ENCODE data around the gene PLCL2.

The PLCL2 gene

DNA sequence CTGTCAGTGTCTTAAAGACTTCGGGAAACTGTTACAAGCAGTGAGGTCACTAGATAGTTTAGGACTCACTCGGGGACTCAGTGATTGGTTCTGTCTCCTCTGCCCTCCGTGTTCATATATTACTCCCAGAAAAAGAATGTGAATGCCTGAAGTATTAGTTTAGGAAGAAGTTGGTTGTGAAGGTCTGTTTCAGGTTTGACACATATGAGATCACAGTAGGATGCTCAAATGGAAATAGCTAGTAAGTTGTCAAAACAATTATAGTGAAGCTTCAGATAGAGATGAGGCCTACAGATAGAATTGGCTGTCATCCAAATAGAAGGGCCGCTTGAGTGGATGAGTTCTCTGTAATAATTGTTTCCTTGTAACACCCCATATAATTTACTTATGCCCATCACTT, 172.6 kb downstream of the PLCL2 start:
- Histone ChIP-seq H3K4me3 (no peak overlapping the region), H3K27me3 (ENCODE audit: low read depth) (no peaks in the 10 kb centered on the region), H3K9me3 (no peaks in the 10 kb centered on the region), H3K36me3 (replicated peaks) (no peaks in the 10 kb centered on the region; the same call in 1 of the 2 replicates), H3K4me1 (peaks cover 11% of the 10 kb centered on the region)
- no peak for DNase-seq (ENCODE audit: low spot score in 2 of 2)
- in situ Hi-C loops (cut with MboI; ENCODE audit: low sequenced_read_pairs) = no loop called here

DNA sequence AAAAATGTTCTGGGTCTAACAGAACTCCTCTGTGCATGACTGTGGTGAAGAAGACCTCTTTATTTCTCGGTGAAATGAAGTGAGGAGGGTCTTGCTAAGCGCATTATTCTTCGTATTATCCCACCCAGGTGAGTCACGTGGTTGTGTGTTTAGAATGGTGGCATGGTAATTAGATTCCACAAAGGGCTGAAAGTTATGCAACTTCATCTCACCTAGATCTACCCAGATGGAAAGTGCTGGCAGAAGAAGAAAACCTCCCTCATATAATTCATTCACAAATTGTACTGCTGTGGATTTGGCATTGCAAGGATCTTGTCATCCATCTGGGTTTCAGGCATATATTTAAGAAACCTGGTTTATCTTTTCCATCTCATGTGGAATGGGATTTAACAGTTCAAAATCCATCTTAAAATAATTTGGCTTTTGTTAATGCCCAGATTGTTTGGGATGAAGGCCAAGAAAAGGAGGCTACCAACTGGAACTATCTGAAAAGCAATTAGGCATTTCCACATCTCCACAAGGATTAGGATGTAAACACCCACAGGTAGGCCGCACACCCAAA, 175.3 kb downstream of the PLCL2 start:
- no peak overlapping the region for H3K4me3 ChIP-seq
- in situ Hi-C loops (cut with MboI; ENCODE audit: low sequenced_read_pairs) = no loop called here
- H3K36me3 ChIP-seq (replicated peaks) = no peaks in the 10 kb centered on the region; the same call in 1 of the 2 replicates
- H3K9me3 ChIP-seq = no peaks in the 10 kb centered on the region
- no peak for DNase-seq (ENCODE audit: low spot score in 2 of 2)
- peaks cover 11% of the 10 kb centered on the region for H3K4me1 ChIP-seq
- H3K27me3 ChIP-seq (ENCODE audit: low read depth) = no peaks in the 10 kb centered on the region

- Histone ChIP-seq H3K27me3 (ENCODE audit: low read depth) (no peaks in the 10 kb centered on the region), H3K36me3 (replicated peaks) (no peaks in the 10 kb centered on the region; the same call in 1 of the 2 replicates), H3K9me3 (no peaks in the 10 kb centered on the region), H3K4me1 (peaks cover 11% of the 10 kb centered on the region), H3K4me3 (no peak overlapping the region)
- DNase-seq (ENCODE audit: low spot score in 2 of 2) = no peak
- in situ Hi-C loops (cut with MboI; ENCODE audit: low sequenced_read_pairs) = no loop called here
Measured at GRCh38 chr3:17061005-17061404, 176.2 kb downstream of the PLCL2 start.

GRCh38 chr3:17062736-17063135, 178.0 kb downstream of the PLCL2 start:
- in situ Hi-C loops (cut with MboI; ENCODE audit: low sequenced_read_pairs) = no loop called here
- no peak for DNase-seq (ENCODE audit: low spot score in 2 of 2)

GRCh38 chr3:17063596-17063995, 178.8 kb downstream of the PLCL2 start:
- Histone ChIP-seq H3K4me3 (no peak overlapping the region), H3K9me3 (no peaks in the 10 kb centered on the region), H3K36me3 (replicated peaks) (peaks cover 12% of the 10 kb centered on the region), H3K4me1 (no peaks in the 10 kb centered on the region), H3K27me3 (ENCODE audit: low read depth) (no peaks in the 10 kb centered on the region)
- no peak for DNase-seq (ENCODE audit: low spot score in 2 of 2)
- in situ Hi-C loops (cut with MboI; ENCODE audit: low sequenced_read_pairs) = no loop called here

More at GRCh38 chr3:17062736-17063135, 178.0 kb downstream of the PLCL2 start:
- H3K4me3 ChIP-seq = no peak overlapping the region
- H3K27me3 ChIP-seq (ENCODE audit: low read depth) = no peaks in the 10 kb centered on the region
- peaks cover 3% of the 10 kb centered on the region for H3K36me3 ChIP-seq (replicated peaks)
- H3K9me3 ChIP-seq = no peaks in the 10 kb centered on the region
- no peaks in the 10 kb centered on the region for H3K4me1 ChIP-seq

- Histone ChIP-seq H3K36me3 (replicated peaks) (peaks cover 27% of the 10 kb centered on the region), H3K27me3 (ENCODE audit: low read depth) (no peaks in the 10 kb centered on the region), H3K9me3 (no peaks in the 10 kb centered on the region), H3K4me1 (no peaks in the 10 kb centered on the region), H3K4me3 (no peak overlapping the region)
- DNase-seq (ENCODE audit: low spot score in 2 of 2) = no peak
- in situ Hi-C loops (cut with MboI; ENCODE audit: low sequenced_read_pairs) = no loop called here
Measured at GRCh38 chr3:17065315-17065714, 180.6 kb downstream of the PLCL2 start.

GRCh38 chr3:17065881-17066280, 181.1 kb downstream of the PLCL2 start:
- H3K4me1 ChIP-seq = no peaks in the 10 kb centered on the region
- peaks cover 30% of the 10 kb centered on the region for H3K36me3 ChIP-seq (replicated peaks)
- no peaks in the 10 kb centered on the region for H3K27me3 ChIP-seq (ENCODE audit: low read depth)
- no peak for DNase-seq (ENCODE audit: low spot score in 2 of 2)
- in situ Hi-C loops (cut with MboI; ENCODE audit: low sequenced_read_pairs) = no loop called here
- no peak overlapping the region for H3K4me3 ChIP-seq
- H3K9me3 ChIP-seq = no peaks in the 10 kb centered on the region

DNA sequence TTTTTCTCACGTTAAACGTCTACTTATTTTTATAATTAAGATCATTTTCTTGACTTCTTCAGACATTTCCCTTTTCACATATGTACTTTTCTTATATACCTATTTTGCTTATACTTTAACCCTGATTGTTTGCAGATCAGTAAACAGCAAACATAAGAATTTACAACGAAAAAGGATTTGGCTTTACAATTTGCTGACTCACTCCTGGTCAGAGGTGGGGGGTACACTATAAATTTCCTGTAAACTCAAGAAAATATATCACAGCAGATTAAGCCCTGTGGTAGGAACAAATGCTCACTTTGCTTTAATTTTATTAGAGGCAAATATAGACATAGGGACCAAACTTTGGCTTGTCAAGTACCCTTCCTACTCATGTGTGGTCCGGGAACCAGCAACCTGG, 185.0 kb downstream of the PLCL2 start:
- in situ Hi-C loops (cut with MboI; ENCODE audit: low sequenced_read_pairs) = no loop called here
- H3K27me3 ChIP-seq (ENCODE audit: low read depth) = no peaks in the 10 kb centered on the region
- H3K4me3 ChIP-seq = no peak overlapping the region
- no peaks in the 10 kb centered on the region for H3K4me1 ChIP-seq
- no peak for DNase-seq (ENCODE audit: low spot score in 2 of 2)
- H3K9me3 ChIP-seq = no peaks in the 10 kb centered on the region
- peaks cover 31% of the 10 kb centered on the region for H3K36me3 ChIP-seq (replicated peaks)

GRCh38 chr3:17070161-17070959, 185.6 kb downstream of the PLCL2 start:
- Histone ChIP-seq H3K9me3 (no peaks in the 10 kb centered on the region), H3K4me1 (no peaks in the 10 kb centered on the region), H3K27me3 (ENCODE audit: low read depth) (no peaks in the 10 kb centered on the region), H3K4me3 (no peak overlapping the region), H3K36me3 (replicated peaks) (peaks cover 31% of the 10 kb centered on the region)
- DNase-seq (ENCODE audit: low spot score in 2 of 2) = no peak
- in situ Hi-C loops (cut with MboI; ENCODE audit: low sequenced_read_pairs) = no loop called here

GRCh38 chr3:17074559-17074958, 189.8 kb downstream of the PLCL2 start:
- no peaks in the 10 kb centered on the region for H3K9me3 ChIP-seq
- peaks cover 10% of the 10 kb centered on the region for H3K36me3 ChIP-seq (replicated peaks)
- no peaks in the 10 kb centered on the region for H3K4me1 ChIP-seq
- no peaks in the 10 kb centered on the region for H3K27me3 ChIP-seq (ENCODE audit: low read depth)
- no peak overlapping the region for H3K4me3 ChIP-seq
- DNase-seq (ENCODE audit: low spot score in 2 of 2) = no peak
- in situ Hi-C loops (cut with MboI; ENCODE audit: low sequenced_read_pairs) = no loop called here

DNA sequence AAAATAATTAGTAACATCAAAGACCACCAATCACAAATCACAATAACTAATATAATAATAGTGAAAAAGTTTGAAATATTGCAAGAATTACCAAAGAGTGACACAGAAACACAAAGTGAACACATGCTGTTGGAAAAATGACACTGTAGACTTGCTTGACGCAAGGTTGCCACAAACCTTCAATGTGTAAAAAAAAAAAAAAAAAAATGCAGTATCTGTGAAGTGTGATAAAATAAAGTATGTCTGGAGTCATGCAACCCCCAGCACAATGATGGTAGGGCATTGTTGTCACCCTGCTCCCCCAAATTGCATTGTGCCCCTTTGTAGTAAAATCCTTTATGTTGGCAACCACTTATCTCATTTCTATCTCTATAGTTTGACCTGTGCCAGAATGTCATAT, 190.6 kb downstream of the PLCL2 start:
- H3K36me3 ChIP-seq (replicated peaks) = peaks cover 4% of the 10 kb centered on the region; the same call in 1 of the 2 replicates
- in situ Hi-C loops (cut with MboI; ENCODE audit: low sequenced_read_pairs) = no loop called here

DNA sequence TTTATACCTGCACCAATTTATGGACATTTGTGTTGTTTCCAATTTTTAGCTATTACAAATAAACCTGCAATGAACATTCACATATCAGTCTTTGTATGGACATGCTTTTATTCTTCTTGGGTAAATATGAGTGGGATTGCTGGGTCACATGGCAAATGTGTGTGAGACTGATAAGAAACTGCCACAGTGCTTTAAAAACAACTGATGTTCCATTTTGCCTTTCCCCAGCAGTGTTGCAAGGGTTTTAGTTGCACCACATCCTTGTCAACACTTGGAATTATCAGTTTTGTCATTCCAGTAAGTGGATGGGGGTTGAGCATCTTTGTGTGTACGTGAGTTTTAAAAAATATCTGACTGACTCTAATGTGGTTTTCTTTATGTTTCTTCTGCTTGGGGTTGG, 191.2 kb downstream of the PLCL2 start:
- no peak for DNase-seq (ENCODE audit: low spot score in 2 of 2)
- in situ Hi-C loops (cut with MboI; ENCODE audit: low sequenced_read_pairs) = no loop called here
- Histone ChIP-seq H3K4me1 (no peaks in the 10 kb centered on the region), H3K36me3 (replicated peaks) (peaks cover under 1% of the 10 kb centered on the region; the same call in 1 of the 2 replicates), H3K4me3 (no peak overlapping the region), H3K9me3 (no peaks in the 10 kb centered on the region), H3K27me3 (ENCODE audit: low read depth) (no peaks in the 10 kb centered on the region)

More for the DNA sequence above, 190.6 kb downstream of the PLCL2 start:
- no peak overlapping the region for H3K4me3 ChIP-seq
- H3K9me3 ChIP-seq = no peaks in the 10 kb centered on the region
- no peak for DNase-seq (ENCODE audit: low spot score in 2 of 2)
- no peaks in the 10 kb centered on the region for H3K4me1 ChIP-seq
- H3K27me3 ChIP-seq (ENCODE audit: low read depth) = no peaks in the 10 kb centered on the region

DNA sequence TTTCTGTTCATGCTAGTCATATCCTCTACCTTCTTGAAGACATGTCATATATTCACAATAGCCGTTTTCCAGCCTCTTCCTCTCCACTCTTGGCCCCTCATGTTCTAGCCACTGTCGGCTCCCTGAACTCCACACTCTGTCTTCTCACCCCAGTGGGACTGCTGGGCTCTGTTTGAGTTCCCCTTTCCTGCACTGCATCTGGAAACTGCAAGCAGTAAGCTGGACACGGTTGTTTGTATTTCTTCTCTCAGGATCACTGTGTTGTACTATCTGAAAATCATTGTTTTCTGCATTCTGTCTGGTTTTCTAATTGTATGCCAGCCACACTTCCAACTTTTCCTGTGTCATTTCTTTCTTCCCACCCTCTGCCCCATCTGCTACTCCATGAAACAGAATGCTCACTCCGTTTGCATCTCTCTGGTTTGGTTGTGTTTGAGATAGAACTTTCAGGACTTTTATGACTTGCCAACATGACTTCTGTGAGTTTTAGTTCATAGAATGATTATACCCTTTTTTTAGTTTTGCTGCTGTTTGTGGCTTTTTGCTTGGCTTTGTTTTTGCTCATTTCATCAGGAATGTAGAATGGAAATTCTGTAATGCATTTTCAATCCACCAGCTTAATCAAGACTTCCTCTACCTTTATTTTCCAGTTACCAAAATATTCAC, 192.3 kb downstream of the PLCL2 start:
- Histone ChIP-seq H3K9me3 (no peaks in the 10 kb centered on the region), H3K4me3 (no peak overlapping the region), H3K4me1 (no peaks in the 10 kb centered on the region), H3K27me3 (ENCODE audit: low read depth) (no peaks in the 10 kb centered on the region), H3K36me3 (replicated peaks) (no peaks in the 10 kb centered on the region; the same call in 1 of the 2 replicates)
- DNase-seq (ENCODE audit: low spot score in 2 of 2) = no peak
- in situ Hi-C loops (cut with MboI; ENCODE audit: low sequenced_read_pairs) = no loop called here

- in situ Hi-C loops (cut with MboI; ENCODE audit: low sequenced_read_pairs) = no loop called here
- Histone ChIP-seq H3K9me3 (no peaks in the 10 kb centered on the region), H3K36me3 (replicated peaks) (no peaks in the 10 kb centered on the region; the same call in 1 of the 2 replicates), H3K4me3 (no peak overlapping the region), H3K4me1 (no peaks in the 10 kb centered on the region), H3K27me3 (ENCODE audit: low read depth) (no peaks in the 10 kb centered on the region)
- no peak for DNase-seq (ENCODE audit: low spot score in 2 of 2)
Measured at GRCh38 chr3:17077606-17078005, 192.9 kb downstream of the PLCL2 start.
